Vagina (tissue), 2 donors: Measurements from ENCODE around the gene STAT6. TPM values are rescaled to one million over a fixed set of nuclear protein-coding genes. Genes with fewer than 3 reads are reported as not detected.

Experiments used
- DNase-seq, 2 donors: peaks; one replicate each; pipeline ENCODE4 v3.0.0-alpha.2; 2017; ENCODE audit errors: extremely low spot score in 2 of 2
- H3K27ac ChIP-seq: fragments of 200-600 bp; sonication (generic); one replicate; pipeline ENCODE4 v1.5.1; 2019
- H3K27me3 ChIP-seq: fragments of 200-600 bp; sonication (generic); one replicate; pipeline ENCODE4 v1.5.1; 2019
- H3K36me3 ChIP-seq, 2 donors: fragments of 200-600 bp; sonication (generic); one replicate each; pipeline ENCODE4 v1.5.1; 2017 to 2019
- H3K4me1 ChIP-seq: fragments of 200-600 bp; sonication (generic); one replicate; pipeline ENCODE4 v1.5.1; 2019
- H3K4me3 ChIP-seq, 2 donors: fragments of 200-600 bp; sonication (generic); 1 replicate in 1 of 2; 2 replicates in 1 of 2; pipeline ENCODE4 v1.5.1; 2016 to 2019
- H3K9me3 ChIP-seq: fragments of 200-600 bp; sonication (generic); one replicate; pipeline ENCODE4 v1.5.1; 2019
- POLR2A ChIP-seq, 2 donors: fragments of 450-650 bp; IDR thresholded peaks; one replicate each; pipeline ENCODE4 v1.6.1; 2017; ENCODE audit warnings: antibody characterized with exemption in 2 of 2, mild to moderate bottlenecking in 2 of 2, moderate library complexity in 2 of 2
- POLR2AphosphoS5 ChIP-seq, 2 donors: sonication (generic); formaldehyde crosslinking; IDR thresholded peaks; one replicate each; pipeline ENCODE4 v1.9.0; 2017; ENCODE audit warnings: antibody characterized with exemption in 2 of 2, mild to moderate bottlenecking in 2 of 2, low read depth in 1 of 2; ENCODE audit not compliant: insufficient read depth in 1 of 2
- intact Hi-C: fragments of 100-400 bp; cut with DNase I; formaldehyde crosslinking; loops from one replicate; pipeline ENCODE4 v1.15.1; 2023
- total RNA-seq: library from RNA; depleted of rRNA; stranded (reverse); fragments of >200 nt; gene quantifications from one replicate; pipeline ENCODE4 v1.2.3, GENCODE V29; 2016
- TF ChIP-seq, protein P1 (sequence below), 3 experiments: fragments of 450-650 bp in 2 of 3; fragments of 200-600 bp in 1 of 3; sonication (generic) in 1 of 3; IDR thresholded peaks; one replicate each; pipeline ENCODE4 v1.5.1; 2017 to 2019; ENCODE audit warnings: antibody characterized with exemption in 3 of 3, mild to moderate bottlenecking in 2 of 3, moderate library complexity in 2 of 3

STAT6 gene
- total RNA-seq, 1 donor from 2014 or later: 146 TPM

DNA sequence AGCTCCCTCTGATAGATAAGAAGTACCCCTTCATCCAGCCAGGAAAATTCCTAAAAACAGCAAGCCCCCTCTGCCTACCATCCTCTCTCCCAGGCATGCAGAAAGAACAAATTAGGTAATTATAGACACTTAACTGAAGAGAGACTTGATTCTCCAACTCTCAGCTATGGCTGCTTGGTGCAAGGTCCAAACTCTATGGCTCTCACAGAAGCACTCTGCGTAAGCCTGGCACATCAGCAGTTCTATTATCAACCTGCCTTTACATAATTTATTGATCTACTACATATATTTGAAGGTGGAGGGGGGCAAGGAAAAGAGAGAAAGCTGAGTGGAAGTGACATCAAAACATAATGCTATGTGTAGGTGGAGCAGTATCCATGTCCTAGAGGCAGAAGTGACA, 60.2 kb downstream of the STAT6 start:
- Histone ChIP-seq H3K4me1 (no peaks in the 10 kb centered on the region), H3K36me3 (no peaks in the 10 kb centered on the region), H3K27ac (no peak overlapping the region), H3K4me3 (no peak overlapping the region), H3K9me3 (no peaks in the 10 kb centered on the region), H3K27me3 (no peaks in the 10 kb centered on the region)
- TF ChIP-seq, protein P1, sequence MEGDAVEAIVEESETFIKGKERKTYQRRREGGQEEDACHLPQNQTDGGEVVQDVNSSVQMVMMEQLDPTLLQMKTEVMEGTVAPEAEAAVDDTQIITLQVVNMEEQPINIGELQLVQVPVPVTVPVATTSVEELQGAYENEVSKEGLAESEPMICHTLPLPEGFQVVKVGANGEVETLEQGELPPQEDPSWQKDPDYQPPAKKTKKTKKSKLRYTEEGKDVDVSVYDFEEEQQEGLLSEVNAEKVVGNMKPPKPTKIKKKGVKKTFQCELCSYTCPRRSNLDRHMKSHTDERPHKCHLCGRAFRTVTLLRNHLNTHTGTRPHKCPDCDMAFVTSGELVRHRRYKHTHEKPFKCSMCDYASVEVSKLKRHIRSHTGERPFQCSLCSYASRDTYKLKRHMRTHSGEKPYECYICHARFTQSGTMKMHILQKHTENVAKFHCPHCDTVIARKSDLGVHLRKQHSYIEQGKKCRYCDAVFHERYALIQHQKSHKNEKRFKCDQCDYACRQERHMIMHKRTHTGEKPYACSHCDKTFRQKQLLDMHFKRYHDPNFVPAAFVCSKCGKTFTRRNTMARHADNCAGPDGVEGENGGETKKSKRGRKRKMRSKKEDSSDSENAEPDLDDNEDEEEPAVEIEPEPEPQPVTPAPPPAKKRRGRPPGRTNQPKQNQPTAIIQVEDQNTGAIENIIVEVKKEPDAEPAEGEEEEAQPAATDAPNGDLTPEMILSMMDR (IDR thresholded peaks at IDR 0.05): no peak
- TF ChIP-seq POLR2A (IDR thresholded peaks at IDR 0.05) (no peak), POLR2AphosphoS5 (IDR thresholded peaks at IDR 0.05; ENCODE audit: insufficient read depth in 1 of 2, low read depth in 1 of 2) (no peak)
- intact Hi-C loops: no loop called here
- DNase-seq: no peak

DNA sequence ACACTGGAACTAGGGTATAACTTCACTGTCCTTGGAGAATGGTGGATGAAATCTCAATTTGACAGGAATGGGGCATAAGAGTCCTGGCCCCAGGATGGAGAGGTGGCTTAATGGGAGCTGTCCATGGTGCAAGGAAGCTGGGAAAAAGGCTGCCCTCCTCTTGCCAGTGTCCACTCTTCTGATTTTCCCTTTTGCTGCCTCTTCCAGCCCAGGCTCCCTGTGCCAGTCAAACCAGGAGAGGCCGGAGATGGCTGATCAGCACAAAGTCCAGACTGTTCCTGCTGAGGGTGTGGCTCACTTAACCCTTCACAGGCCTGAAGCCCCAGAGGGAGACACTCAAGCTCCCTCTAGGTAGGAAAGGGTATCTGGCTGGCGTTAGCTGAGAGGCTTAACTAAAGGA, 61.3 kb downstream of the STAT6 start, which contains the start of gene MYO1A:
TSS of gene MYO1A (minus strand) at position 240 of the 400 bp plus-strand sequence. CDS start 1,806 bp downstream, outside the sequence.
- Histone ChIP-seq H3K9me3 (no peaks in the 10 kb centered on the region), H3K27ac (no peak within 1 kb of the TSS), H3K36me3 (no peaks in the 10 kb centered on the region), H3K4me1 (no peaks in the 10 kb centered on the region), H3K4me3 (no peak within 1 kb of the TSS), H3K27me3 (no peaks in the 10 kb centered on the region)
- no peak for DNase-seq
- TF ChIP-seq, protein P1 (IDR thresholded peaks at IDR 0.05): no peak
- TF ChIP-seq POLR2A (IDR thresholded peaks at IDR 0.05) (no peak), POLR2AphosphoS5 (IDR thresholded peaks at IDR 0.05; ENCODE audit: insufficient read depth in 1 of 2, low read depth in 1 of 2) (no peak)
- intact Hi-C loops: no loop called here

DNA sequence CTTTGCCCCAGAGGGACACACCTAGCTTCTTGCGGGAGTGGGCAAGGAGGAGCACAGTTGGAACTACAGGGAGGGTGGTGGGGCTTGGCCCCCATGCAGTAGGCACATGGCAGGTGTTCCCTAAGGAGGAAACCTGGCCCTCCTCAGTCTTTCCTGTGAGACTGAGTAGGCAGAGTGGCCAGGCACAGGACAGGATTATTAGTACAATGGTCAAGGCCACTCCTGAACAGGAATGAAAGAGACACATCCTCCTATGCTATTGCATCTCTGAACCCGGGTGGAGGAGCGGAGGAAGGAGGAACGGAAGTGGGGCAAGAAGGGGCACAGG, 62.1 kb downstream of the STAT6 start:
- DNase-seq: no peak
- Histone ChIP-seq H3K9me3 (no peaks in the 10 kb centered on the region), H3K36me3 (no peaks in the 10 kb centered on the region), H3K27ac (no peak overlapping the region), H3K27me3 (no peaks in the 10 kb centered on the region), H3K4me3 (no peak overlapping the region), H3K4me1 (no peaks in the 10 kb centered on the region)
- intact Hi-C loops: no loop called here
- TF ChIP-seq POLR2AphosphoS5 (IDR thresholded peaks at IDR 0.05; ENCODE audit: insufficient read depth in 1 of 2, low read depth in 1 of 2): no peak
- no peak for TF ChIP-seq POLR2A (IDR thresholded peaks at IDR 0.05)
- TF ChIP-seq, protein P1 (IDR thresholded peaks at IDR 0.05): no peak

DNA sequence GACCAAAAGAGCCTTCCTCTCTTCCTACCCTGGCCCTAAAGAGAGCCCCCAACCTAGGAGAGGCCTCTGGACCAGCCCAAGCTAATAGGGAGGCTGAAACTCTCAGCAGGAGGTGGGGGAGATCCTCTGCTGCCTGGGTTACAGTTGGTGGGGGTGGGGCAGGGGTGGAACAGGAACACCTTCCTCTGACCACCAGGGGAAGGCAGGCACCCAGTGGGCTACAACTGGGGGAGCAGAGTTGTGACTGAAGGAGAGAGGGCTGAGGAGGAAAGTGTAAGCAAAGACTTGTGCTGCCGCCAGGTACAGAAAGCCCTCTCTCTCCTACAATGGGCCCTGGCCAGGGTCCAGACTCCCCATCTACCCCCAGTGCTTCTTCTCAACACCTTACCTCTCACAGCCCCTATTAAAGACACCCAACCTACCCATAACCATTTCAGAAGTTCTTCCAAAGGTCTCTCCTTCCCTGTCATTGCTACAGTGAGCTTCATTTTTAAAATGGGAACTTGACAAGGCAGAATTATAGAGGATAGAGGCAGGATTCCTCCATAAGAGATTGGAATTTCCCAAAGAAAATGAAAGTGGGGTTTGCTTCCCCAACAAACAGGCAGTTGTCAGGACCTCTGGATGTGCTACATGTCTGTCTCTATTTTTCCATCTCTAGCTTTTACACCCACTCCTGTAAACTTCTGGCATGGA, 62.6 kb downstream of the STAT6 start:
- Histone ChIP-seq H3K27ac (no peak overlapping the region), H3K36me3 (no peaks in the 10 kb centered on the region), H3K27me3 (no peaks in the 10 kb centered on the region), H3K9me3 (no peaks in the 10 kb centered on the region), H3K4me3 (no peak overlapping the region), H3K4me1 (no peaks in the 10 kb centered on the region)
- no peak for DNase-seq
- intact Hi-C loops: no loop called here
- TF ChIP-seq, protein P1 (IDR thresholded peaks at IDR 0.05): no peak
- TF ChIP-seq POLR2A (IDR thresholded peaks at IDR 0.05) (no peak), POLR2AphosphoS5 (IDR thresholded peaks at IDR 0.05; ENCODE audit: insufficient read depth in 1 of 2, low read depth in 1 of 2) (no peak)

DNA sequence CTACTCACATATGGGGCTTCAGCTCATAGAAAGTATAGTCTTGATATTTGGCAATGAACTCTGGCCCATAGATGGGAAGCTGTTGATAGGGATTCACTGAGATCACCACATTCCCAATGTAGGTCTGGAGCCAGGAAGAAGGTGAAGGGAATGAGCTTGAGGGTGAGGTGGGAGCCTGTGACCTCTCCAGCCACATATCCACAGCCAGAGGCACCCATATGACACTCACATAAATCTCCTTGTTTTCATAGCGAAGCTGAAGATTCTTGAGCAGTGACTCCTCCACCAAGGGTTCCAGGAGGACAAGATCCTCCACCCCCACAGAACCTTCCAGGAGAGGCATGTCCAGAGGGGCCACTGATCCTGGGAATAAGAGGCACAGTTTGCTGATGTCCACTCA, 63.2 kb downstream of the STAT6 start:
- Histone ChIP-seq H3K4me1 (no peaks in the 10 kb centered on the region), H3K9me3 (no peaks in the 10 kb centered on the region), H3K4me3 (no peak overlapping the region), H3K27ac (no peak overlapping the region), H3K27me3 (no peaks in the 10 kb centered on the region), H3K36me3 (no peaks in the 10 kb centered on the region)
- DNase-seq: no peak
- TF ChIP-seq POLR2A (IDR thresholded peaks at IDR 0.05): no peak
- TF ChIP-seq POLR2AphosphoS5 (IDR thresholded peaks at IDR 0.05; ENCODE audit: insufficient read depth in 1 of 2, low read depth in 1 of 2): no peak
- intact Hi-C loops: no loop called here
